Measurements from ENCODE around the gene ZMYND19. TPM values are rescaled to one million over a fixed set of nuclear protein-coding genes. Genes with fewer than 3 reads are reported as not detected.

ZMYND19 gene
- total and polyA plus RNA-seq, 2 donors (not counting 3 experiments of a cell fraction or from before 2014, with no cell fraction given), result 22.8 to 32.6 TPM

Small RNAs within 50 kb of the gene (small RNA-seq; reads per million reads assigned to genes)
- not detected for gene RF00017 (ENCODE audit: insufficient read depth, insufficient read length, low read depth, low replicate concordance)

Other genes starting within 250 kb of the ZMYND19 start
- gene EXD3, start 167.3 kb downstream of the ZMYND19 start, total RNA-seq, result 26.6 and 30.3 TPM in 2 replicates
- 17.7 and 24.7 TPM in 2 replicates for gene EXD3, start 167.3 kb downstream of the ZMYND19 start, polyA plus RNA-seq
- 0.91 and 1.3 TPM in 2 replicates for gene NOXA1, start 167.1 kb downstream of the ZMYND19 start, total RNA-seq
- gene NOXA1, start 167.1 kb downstream of the ZMYND19 start, polyA plus RNA-seq, result 0.40 and 0.51 TPM in 2 replicates
- gene ENTPD8, start 149.2 kb downstream of the ZMYND19 start, total RNA-seq, result 0.42 and 0.51 TPM in 2 replicates
- gene ENTPD8, start 149.2 kb downstream of the ZMYND19 start, polyA plus RNA-seq, result 0.44 and 0.45 TPM in 2 replicates
- 43.3 and 45.4 TPM in 2 replicates for gene NSMF, start 131.2 kb downstream of the ZMYND19 start, total RNA-seq
- 53.7 and 66.9 TPM in 2 replicates for gene NSMF, start 131.2 kb downstream of the ZMYND19 start, polyA plus RNA-seq
- gene PNPLA7, start 40.1 kb downstream of the ZMYND19 start, total RNA-seq, result 1.9 TPM in 2 replicates
- gene PNPLA7, start 40.1 kb downstream of the ZMYND19 start, polyA plus RNA-seq, result 1.0 and 1.2 TPM in 2 replicates
- gene MRPL41, start 38.6 kb downstream of the ZMYND19 start, total RNA-seq, result 50.7 and 53.3 TPM in 2 replicates
- 50.4 and 90.1 TPM in 2 replicates for gene MRPL41, start 38.6 kb downstream of the ZMYND19 start, polyA plus RNA-seq
- gene DPH7, start 11.6 kb downstream of the ZMYND19 start, total RNA-seq, result 43.2 TPM in 2 replicates
- 40.8 and 41.8 TPM in 2 replicates for gene DPH7, start 11.6 kb downstream of the ZMYND19 start, polyA plus RNA-seq
- 21.5 and 22.5 TPM in 2 replicates for gene ARRDC1, start 15.2 kb upstream of the ZMYND19 start, total RNA-seq
- 51.0 and 64.3 TPM in 2 replicates for gene ARRDC1, start 15.2 kb upstream of the ZMYND19 start, polyA plus RNA-seq
- 103 and 104 TPM in 2 replicates for gene EHMT1, start 28.5 kb upstream of the ZMYND19 start, total RNA-seq
- 48.2 and 56.1 TPM in 2 replicates for gene EHMT1, start 28.5 kb upstream of the ZMYND19 start, polyA plus RNA-seq